GM18951 (cell line): ENCODE data around the gene CKAP5.

Source experiments
- POLR2A ChIP-seq: IDR thresholded peaks from 4 replicates; pipeline ENCODE4 v1.6.1; 2011; ENCODE audit warnings: mild to moderate bottlenecking; ENCODE audit not compliant: insufficient read length, insufficient read depth; ENCODE audit errors: extremely low read depth
- in situ Hi-C: fragments of 300-500 bp; cut with MboI; formaldehyde crosslinking; loops from one replicate; pipeline ENCODE4 v1.12.0; 2022; ENCODE audit warnings: low sequenced_read_pairs, mixed read lengths, inconsistent platforms; ENCODE audit not compliant: unreplicated experiment

Gene CKAP5

GRCh38 chr11:46845740-46846509, at the start of gene CKAP5:
Gene CKAP5, minus strand, starts transcription at chr11:46846280. Its CDS starts 25,049 bp downstream, at chr11:46821231.
- peak; percentile 89 for TF ChIP-seq POLR2A
- in situ Hi-C loops, result no loop called here

- TF ChIP-seq POLR2A, result no peak
- in situ Hi-C loops, result no loop called here
These were observed 49.7 kb upstream of the CKAP5 start for GRCh38 chr11:46895821-46896220.

- in situ Hi-C loops, result no loop called here
These were observed 48.9 kb upstream of the CKAP5 start for GRCh38 chr11:46894961-46895360.

GRCh38 chr11:46894506-46894905, 48.4 kb upstream of the CKAP5 start:
- in situ Hi-C loops, result no loop called here
- TF ChIP-seq POLR2A, result no peak

More at GRCh38 chr11:46894961-46895360, 48.9 kb upstream of the CKAP5 start:
- no peak for TF ChIP-seq POLR2A

GRCh38 chr11:46892838-46893237, 46.8 kb upstream of the CKAP5 start:
- no peak for TF ChIP-seq POLR2A
- in situ Hi-C loops, result no loop called here

- in situ Hi-C loops, result no loop called here
- TF ChIP-seq POLR2A, result no peak
These were observed 46.0 kb upstream of the CKAP5 start for GRCh38 chr11:46892109-46892508.

- in situ Hi-C loops, result no loop called here
- TF ChIP-seq POLR2A, result no peak
These were observed 44.6 kb upstream of the CKAP5 start for GRCh38 chr11:46890665-46891064.

- in situ Hi-C loops, result loop anchor here (10.0 kb wide), 1 partner anchor 265 kb away; no protein-coding TSS in a partner anchor
- TF ChIP-seq POLR2A, result no peak
These were observed 43.8 kb upstream of the CKAP5 start for GRCh38 chr11:46889689-46890475.

GRCh38 chr11:46889251-46889650, 43.2 kb upstream of the CKAP5 start:
- in situ Hi-C loops, result loop anchor here (10.0 kb wide), 1 partner anchor 266 kb away; no protein-coding TSS in a partner anchor
- no peak for TF ChIP-seq POLR2A

GRCh38 chr11:46888636-46889035, 42.6 kb upstream of the CKAP5 start:
- in situ Hi-C loops, result loop anchor here (10.0 kb wide), 1 partner anchor 266 kb away; no protein-coding TSS in a partner anchor
- no peak for TF ChIP-seq POLR2A

- in situ Hi-C loops, result loop anchor here (10.0 kb wide), 1 partner anchor 269 kb away; no protein-coding TSS in a partner anchor
- TF ChIP-seq POLR2A, result no peak
These were observed 40.1 kb upstream of the CKAP5 start for GRCh38 chr11:46886211-46886610.

GRCh38 chr11:46879056-46879585, 33.0 kb upstream of the CKAP5 start:
- in situ Hi-C loops, result no loop called here
- no peak for TF ChIP-seq POLR2A

GRCh38 chr11:46877580-46877979, 31.5 kb upstream of the CKAP5 start:
- in situ Hi-C loops, result no loop called here
- TF ChIP-seq POLR2A, result no peak

- in situ Hi-C loops, result no loop called here
- TF ChIP-seq POLR2A, result no peak
These were observed 30.4 kb upstream of the CKAP5 start for GRCh38 chr11:46876471-46876870.

- in situ Hi-C loops, result no loop called here
- no peak for TF ChIP-seq POLR2A
These were observed 28.5 kb upstream of the CKAP5 start for GRCh38 chr11:46874586-46874985.
